SK-N-SH (cell line): ENCODE measurements around the gene NAV1. TPM values are rescaled to one million over a fixed set of nuclear protein-coding genes. Genes with fewer than 3 reads are reported as not detected.

Experiments used
- CTCF ChIA-PET: fragments of 300-600, 350-600 bp; formaldehyde crosslinking; extraction: SDS; loops from one replicate; lab custom pipeline; 2021; lab: Yijun Ruan, JAX
- POLR2A ChIA-PET: fragments of 350-600 bp; sonication (Branson Sonifier 250); formaldehyde crosslinking; extraction: SDS; loops from one replicate; lab custom pipeline; 2020; ENCODE audit warnings: antibody characterized with exemption, inconsistent platforms; lab: Yijun Ruan, JAX
- DNase-seq: peaks from one replicate; pipeline ENCODE4 v3.0.0; 2012
- H2AFZ ChIP-seq: fragments of 200-600 bp; sonication (generic); 2 replicates; pipeline ENCODE4 v1.8.1; 2016; ENCODE audit warnings: antibody characterized with exemption, mild to moderate bottlenecking, low read depth
- H3F3A ChIP-seq: fragments of 200-600 bp; sonication (generic); replicated peaks from 2 replicates; pipeline ENCODE3; 2016; ENCODE audit warnings: antibody characterized with exemption, mild to moderate bottlenecking; ENCODE audit not compliant: insufficient read depth
- H3K27ac ChIP-seq, 2 experiments: fragments of 200-500 bp in 1 of 2; fragments of 200-600 bp in 1 of 2; sonication (Bioruptor generic) in 1 of 2; sonication (generic), shearing (Covaris generic) in 1 of 2; 2 replicates each; pipeline versions ENCODE4 v1.5.1 to v1.6.1; 2014 to 2016; ENCODE audit warnings: low read depth in 2 of 2, inconsistent platforms in 1 of 2, low read length in 1 of 2, mild to moderate bottlenecking in 1 of 2, mixed read lengths in 1 of 2
- H3K27me3 ChIP-seq: fragments of 200-600 bp; sonication (generic), shearing (Covaris generic); 2 replicates; pipeline ENCODE4 v1.6.1; 2016; ENCODE audit warnings: mixed run types; ENCODE audit not compliant: insufficient read depth
- H3K36me3 ChIP-seq, 2 experiments: fragments of 200-500 bp in 1 of 2; fragments of 200-600 bp in 1 of 2; sonication (Bioruptor generic) in 1 of 2; sonication (generic) in 1 of 2; replicated peaks in 1 of 2; 2 replicates each; pipeline versions ENCODE3 to v1.5.1; 2014 to 2016; ENCODE audit warnings: low read length in 1 of 2, mild to moderate bottlenecking in 1 of 2; ENCODE audit not compliant: insufficient read depth in 2 of 2, control insufficient read depth in 1 of 2
- H3K4me1 ChIP-seq, 2 experiments: fragments of 200-500 bp in 1 of 2; fragments of 200-600 bp in 1 of 2; sonication (Bioruptor generic) in 1 of 2; sonication (generic), shearing (Covaris generic) in 1 of 2; 2 replicates each; pipeline versions ENCODE4 v1.5.1 to v1.6.1; 2014 to 2016; ENCODE audit warnings: low read depth in 1 of 2, low read length in 1 of 2, mixed run types in 1 of 2; ENCODE audit not compliant: insufficient read depth in 2 of 2, control insufficient read depth in 1 of 2
- H3K4me2 ChIP-seq: fragments of 200-600 bp; sonication (generic), shearing (Covaris generic); 2 replicates; pipeline ENCODE4 v1.6.1; 2017; ENCODE audit warnings: mixed run types
- H3K4me3 ChIP-seq, 2 experiments: fragments of 200-500 bp in 1 of 2; fragments of 200-600 bp in 1 of 2; sonication (Bioruptor generic) in 1 of 2; sonication (generic), shearing (Covaris generic) in 1 of 2; 2 replicates each; pipeline versions ENCODE4 v1.5.1 to v1.8.1; 2014 to 2016; ENCODE audit warnings: low read depth in 2 of 2, inconsistent platforms in 1 of 2, low read length in 1 of 2, mild to moderate bottlenecking in 1 of 2, mixed read lengths in 1 of 2, moderate library complexity in 1 of 2
- H3K79me2 ChIP-seq: fragments of 200-600 bp; sonication (generic); 2 replicates; pipeline ENCODE4 v1.8.1; 2017; ENCODE audit warnings: mild to moderate bottlenecking; ENCODE audit not compliant: insufficient read depth
- H3K9ac ChIP-seq: fragments of 200-600 bp; sonication (generic); 2 replicates; pipeline ENCODE4 v1.6.1; 2017; ENCODE audit warnings: mixed run types
- H3K9me2 ChIP-seq: fragments of 200-600 bp; sonication (generic); 2 replicates; pipeline ENCODE4 v1.6.1; 2017; ENCODE audit warnings: mixed run types
- H3K9me3 ChIP-seq: fragments of 200-600 bp; sonication (generic); 2 replicates; pipeline ENCODE4 v1.6.1; 2017; ENCODE audit warnings: mixed run types, mild to moderate bottlenecking, moderate library complexity
- H4K20me1 ChIP-seq: fragments of 200-600 bp; sonication (generic); 2 replicates; pipeline ENCODE4 v1.6.1; 2017; ENCODE audit warnings: mild to moderate bottlenecking, mixed run types; ENCODE audit not compliant: insufficient read depth
- CHD2 ChIP-seq: fragments of 150-350 bp; IDR thresholded peaks from 2 replicates; pipeline ENCODE4 v1.6.1; 2018; ENCODE audit warnings: low read length; ENCODE audit not compliant: partially characterized antibody
- ELF1 ChIP-seq: IDR thresholded peaks from 2 replicates; pipeline ENCODE4 v1.4.0; 2012
- FOSL2 ChIP-seq: IDR thresholded peaks from 2 replicates; pipeline ENCODE4 v1.4.0; 2012; ENCODE audit warnings: low read depth, mild to moderate bottlenecking, moderate library complexity, borderline replicate concordance
- FOXM1 ChIP-seq: IDR thresholded peaks from 2 replicates; pipeline ENCODE4 v1.4.0; 2012; ENCODE audit warnings: low read depth, mild to moderate bottlenecking
- POLR2AphosphoS5 ChIP-seq: IDR thresholded peaks from 2 replicates; pipeline ENCODE4 v1.6.1; 2012; ENCODE audit warnings: low read depth, low read length
- RCOR1 ChIP-seq: fragments of 150-350 bp; IDR thresholded peaks from 2 replicates; pipeline ENCODE4 v1.6.1; 2017; ENCODE audit warnings: antibody characterized with exemption, low read length
- RFX5 ChIP-seq: IDR thresholded peaks from 2 replicates; pipeline ENCODE4 v1.6.1; 2012; ENCODE audit warnings: mild to moderate bottlenecking, improper control_type of control experiment, low read length
- SIN3A ChIP-seq: IDR thresholded peaks from 2 replicates; pipeline ENCODE4 v1.6.1; 2012; ENCODE audit warnings: low read depth, mild to moderate bottlenecking, low read length, moderate library complexity, borderline replicate concordance
- TAF1 ChIP-seq: IDR thresholded peaks from 2 replicates; pipeline ENCODE4 v1.6.1; 2012; ENCODE audit warnings: low read depth, mild to moderate bottlenecking, low read length, moderate library complexity, borderline replicate concordance
- TCF12 ChIP-seq: IDR thresholded peaks from 2 replicates; pipeline ENCODE4 v1.4.0; 2012
- TEAD4 ChIP-seq: IDR thresholded peaks from 2 replicates; pipeline ENCODE4 v1.4.0; 2012; ENCODE audit warnings: mild to moderate bottlenecking, borderline replicate concordance; ENCODE audit not compliant: insufficient read depth
- WGBS: methylation state at CpG from one replicate; pipeline ENCODE4 v1.1.6; 2017; ENCODE audit warnings: low lambda C conversion rate; 5-methylcytosine and 5-hydroxymethylcytosine counted together
- polyA plus RNA-seq, 3 experiments: library from polyadenylated mRNA; depleted of rRNA; stranded (reverse); fragments of >200 nt; gene quantifications; 2 replicates each; pipeline ENCODE4 v1.2.3, GENCODE V29; 2012
- TF ChIP-seq, protein P1 (sequence below): IDR thresholded peaks from 2 replicates; pipeline ENCODE4 v1.4.0; 2012; ENCODE audit warnings: low read depth
- TF ChIP-seq, protein P2 (sequence below): IDR thresholded peaks from 2 replicates; pipeline ENCODE4 v1.4.0; 2012; ENCODE audit warnings: low read depth, borderline replicate concordance
- TF ChIP-seq, protein P3 (sequence below): fragments of 150-350 bp; IDR thresholded peaks from 2 replicates; pipeline ENCODE4 v1.6.1; 2016; ENCODE audit warnings: mild to moderate bottlenecking, low read depth, low read length

Gene NAV1
- polyA plus RNA-seq, 1 of the 3 experiments (the other 2 are of a cell fraction): 16.1 TPM

DNA sequence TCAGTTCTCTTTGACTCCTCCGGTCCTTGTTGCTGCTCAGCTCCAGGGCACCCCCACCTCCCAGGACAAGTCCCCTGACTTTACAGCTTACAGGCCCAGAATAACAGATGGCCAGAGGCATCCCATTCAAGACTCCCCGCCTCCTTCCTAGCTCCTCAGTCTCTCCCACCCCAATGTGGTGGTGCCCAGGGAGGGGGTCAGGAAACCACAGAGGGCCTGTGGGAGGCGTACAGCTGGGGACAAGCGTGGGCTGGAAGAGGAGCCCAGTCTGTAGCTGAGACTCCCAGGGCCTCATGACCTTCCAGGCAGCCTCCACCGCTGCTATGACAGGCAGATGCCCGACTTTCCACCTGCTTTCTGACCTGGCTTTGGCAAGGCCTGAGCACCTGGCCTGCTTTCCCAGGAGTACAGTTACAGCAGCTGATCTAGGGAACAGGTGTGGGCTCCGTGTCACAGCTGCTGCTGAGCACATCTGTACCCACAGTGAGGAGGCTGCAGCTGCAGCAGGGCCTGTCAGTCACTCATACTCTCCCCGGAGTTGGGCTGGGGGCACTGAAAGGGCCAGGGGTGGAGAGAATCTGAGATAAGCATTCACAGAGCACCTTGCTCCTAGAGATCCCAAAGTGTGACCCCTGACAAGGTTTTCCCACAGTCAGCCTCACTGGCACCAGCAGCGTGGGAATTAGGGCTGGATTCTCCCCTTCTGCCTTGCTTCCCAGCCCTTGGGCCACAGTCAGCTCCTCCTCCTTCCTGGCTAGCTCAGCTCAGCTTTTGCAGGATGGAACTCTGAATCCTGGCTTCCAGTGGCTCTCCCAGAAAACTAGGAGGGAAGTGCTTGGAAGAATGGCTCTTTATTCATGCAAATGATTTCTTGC, 7.1 kb upstream of the NAV1 start:
- WGBS: 90% methylated on average over 6 of the region's 9 CpGs
- Histone ChIP-seq H3K4me2 (no peak overlapping the region), H3K36me3 (no peaks in the 10 kb centered on the region), H3K4me1 (peaks cover 17 to 41% of the 10 kb centered on the region in 2 experiments), H2AFZ (no peak overlapping the region), H3K4me3 (no peak overlapping the region), H3K27me3 (no peaks in the 10 kb centered on the region), H3K9me2 (no peaks in the 10 kb centered on the region), H4K20me1 (no peaks in the 10 kb centered on the region), H3F3A (peaks cover 40% of the 10 kb centered on the region), H3K9ac (no peak overlapping the region), H3K9me3 (no peaks in the 10 kb centered on the region), H3K27ac (peak overlapping the region in 1 of 2 experiments; percentile 62; a peak in 1 of 4 replicates), H3K79me2 (peaks cover 9% of the 10 kb centered on the region; the same call in 1 of the 2 replicates)
- ChIA-PET CTCF (interaction anchor here (0.7 to 14.0 kb wide), 29 partner anchors 12 to 364 kb away, joined by 3 to 196 read pairs (median 5); partner anchors contain the start of gene CSRP1), POLR2A (interaction anchor here (0.9 kb wide), 1 partner anchor 63 kb away, joined by 3 read pairs; the partner anchor contains the start of gene PHLDA3)
- peak; percentile 48 for DNase-seq
- TF ChIP-seq, protein P1, sequence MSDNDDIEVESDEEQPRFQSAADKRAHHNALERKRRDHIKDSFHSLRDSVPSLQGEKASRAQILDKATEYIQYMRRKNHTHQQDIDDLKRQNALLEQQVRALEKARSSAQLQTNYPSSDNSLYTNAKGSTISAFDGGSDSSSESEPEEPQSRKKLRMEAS: no peak
- TF ChIP-seq TEAD4 (no peak), TAF1 (no peak), SIN3A (no peak), TCF12 (no peak)
- TF ChIP-seq, protein P2, sequence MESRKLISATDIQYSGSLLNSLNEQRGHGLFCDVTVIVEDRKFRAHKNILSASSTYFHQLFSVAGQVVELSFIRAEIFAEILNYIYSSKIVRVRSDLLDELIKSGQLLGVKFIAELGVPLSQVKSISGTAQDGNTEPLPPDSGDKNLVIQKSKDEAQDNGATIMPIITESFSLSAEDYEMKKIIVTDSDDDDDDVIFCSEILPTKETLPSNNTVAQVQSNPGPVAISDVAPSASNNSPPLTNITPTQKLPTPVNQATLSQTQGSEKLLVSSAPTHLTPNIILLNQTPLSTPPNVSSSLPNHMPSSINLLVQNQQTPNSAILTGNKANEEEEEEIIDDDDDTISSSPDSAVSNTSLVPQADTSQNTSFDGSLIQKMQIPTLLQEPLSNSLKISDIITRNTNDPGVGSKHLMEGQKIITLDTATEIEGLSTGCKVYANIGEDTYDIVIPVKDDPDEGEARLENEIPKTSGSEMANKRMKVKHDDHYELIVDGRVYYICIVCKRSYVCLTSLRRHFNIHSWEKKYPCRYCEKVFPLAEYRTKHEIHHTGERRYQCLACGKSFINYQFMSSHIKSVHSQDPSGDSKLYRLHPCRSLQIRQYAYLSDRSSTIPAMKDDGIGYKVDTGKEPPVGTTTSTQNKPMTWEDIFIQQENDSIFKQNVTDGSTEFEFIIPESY: no peak
- TF ChIP-seq, protein P3, sequence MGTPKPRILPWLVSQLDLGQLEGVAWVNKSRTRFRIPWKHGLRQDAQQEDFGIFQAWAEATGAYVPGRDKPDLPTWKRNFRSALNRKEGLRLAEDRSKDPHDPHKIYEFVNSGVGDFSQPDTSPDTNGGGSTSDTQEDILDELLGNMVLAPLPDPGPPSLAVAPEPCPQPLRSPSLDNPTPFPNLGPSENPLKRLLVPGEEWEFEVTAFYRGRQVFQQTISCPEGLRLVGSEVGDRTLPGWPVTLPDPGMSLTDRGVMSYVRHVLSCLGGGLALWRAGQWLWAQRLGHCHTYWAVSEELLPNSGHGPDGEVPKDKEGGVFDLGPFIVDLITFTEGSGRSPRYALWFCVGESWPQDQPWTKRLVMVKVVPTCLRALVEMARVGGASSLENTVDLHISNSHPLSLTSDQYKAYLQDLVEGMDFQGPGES: no peak

DNA sequence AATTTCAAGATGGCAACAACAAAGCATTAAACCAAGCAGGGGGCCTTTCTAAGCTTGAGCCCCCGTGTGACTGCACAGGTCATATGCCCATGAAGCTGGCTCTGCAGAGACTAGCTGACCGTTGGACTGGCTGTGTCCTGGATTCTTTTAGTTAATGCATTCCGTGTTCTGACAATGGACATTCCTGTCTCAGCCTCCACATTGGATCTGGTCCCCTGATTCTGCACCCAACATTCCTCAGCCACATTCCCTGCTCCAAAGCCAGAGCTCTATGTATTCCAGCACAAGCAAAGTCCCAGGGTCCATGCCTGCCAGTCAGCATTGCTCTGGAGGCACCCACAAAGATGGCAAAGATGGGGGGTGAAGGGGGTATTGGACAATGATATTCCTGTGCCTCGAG, 5.1 kb upstream of the NAV1 start:
- Histone ChIP-seq H3K4me2 (no peak overlapping the region), H3K4me3 (no peak overlapping the region), H3K9me3 (no peaks in the 10 kb centered on the region), H2AFZ (no peak overlapping the region), H4K20me1 (no peaks in the 10 kb centered on the region), H3K36me3 (no peaks in the 10 kb centered on the region), H3F3A (peaks cover 54% of the 10 kb centered on the region), H3K9ac (no peak overlapping the region), H3K9me2 (no peaks in the 10 kb centered on the region), H3K79me2 (peaks cover 17% of the 10 kb centered on the region; the same call in 1 of the 2 replicates), H3K27ac (peak overlapping the region in 1 of 2 experiments; percentile 94; a peak in 1 of 4 replicates), H3K27me3 (no peaks in the 10 kb centered on the region), H3K4me1 (peaks cover 24 to 44% of the 10 kb centered on the region in 2 experiments)
- DNase-seq: no peak
- TF ChIP-seq RFX5: no peak
- TF ChIP-seq FOSL2: no peak
- TF ChIP-seq CHD2: no peak
- no peak for TF ChIP-seq FOXM1
- TF ChIP-seq RCOR1: no peak
- no peak for TF ChIP-seq POLR2AphosphoS5
- no peak for TF ChIP-seq SIN3A
- TF ChIP-seq ELF1: no peak
- ChIA-PET CTCF (interaction anchor here (0.6 to 14.0 kb wide), 8 partner anchors 15 to 362 kb away, joined by 3 to 196 read pairs (median 8); no protein-coding TSS in a partner anchor), POLR2A (no interaction called here)
- WGBS: 74% methylated on average over 4 of the region's 4 CpGs
